Stomach (tissue), 4 donors: Measurements from ENCODE around the gene CCSAP.

Experiments used
- EP300 ChIP-seq: sonication (generic); formaldehyde crosslinking; IDR thresholded peaks from one replicate; pipeline ENCODE4 v1.6.1; 2017; ENCODE audit warnings: antibody characterized with exemption
- POLR2A ChIP-seq, 4 donors: fragments of 450-650 bp; IDR thresholded peaks; one replicate each; pipeline ENCODE4 v1.6.1; 2016; ENCODE audit warnings: antibody characterized with exemption in 4 of 4, control low read depth in 2 of 4, mild to moderate bottlenecking in 1 of 4, moderate library complexity in 1 of 4
- POLR2AphosphoS5 ChIP-seq, 3 donors: sonication (generic); formaldehyde crosslinking; IDR thresholded peaks; one replicate each; pipeline ENCODE4 v1.6.1; 2016; ENCODE audit warnings: antibody characterized with exemption in 3 of 3
- TF ChIP-seq, protein P1 (sequence below), 7 experiments: fragments of 450-650 bp in 4 of 7; fragments of 200-600 bp in 3 of 7; sonication (generic) in 3 of 7; IDR thresholded peaks; one replicate each; pipeline ENCODE4 v1.5.1; 2016 to 2019; ENCODE audit warnings: antibody characterized with exemption in 7 of 7, control low read depth in 2 of 7, mild to moderate bottlenecking in 1 of 7

DNA sequence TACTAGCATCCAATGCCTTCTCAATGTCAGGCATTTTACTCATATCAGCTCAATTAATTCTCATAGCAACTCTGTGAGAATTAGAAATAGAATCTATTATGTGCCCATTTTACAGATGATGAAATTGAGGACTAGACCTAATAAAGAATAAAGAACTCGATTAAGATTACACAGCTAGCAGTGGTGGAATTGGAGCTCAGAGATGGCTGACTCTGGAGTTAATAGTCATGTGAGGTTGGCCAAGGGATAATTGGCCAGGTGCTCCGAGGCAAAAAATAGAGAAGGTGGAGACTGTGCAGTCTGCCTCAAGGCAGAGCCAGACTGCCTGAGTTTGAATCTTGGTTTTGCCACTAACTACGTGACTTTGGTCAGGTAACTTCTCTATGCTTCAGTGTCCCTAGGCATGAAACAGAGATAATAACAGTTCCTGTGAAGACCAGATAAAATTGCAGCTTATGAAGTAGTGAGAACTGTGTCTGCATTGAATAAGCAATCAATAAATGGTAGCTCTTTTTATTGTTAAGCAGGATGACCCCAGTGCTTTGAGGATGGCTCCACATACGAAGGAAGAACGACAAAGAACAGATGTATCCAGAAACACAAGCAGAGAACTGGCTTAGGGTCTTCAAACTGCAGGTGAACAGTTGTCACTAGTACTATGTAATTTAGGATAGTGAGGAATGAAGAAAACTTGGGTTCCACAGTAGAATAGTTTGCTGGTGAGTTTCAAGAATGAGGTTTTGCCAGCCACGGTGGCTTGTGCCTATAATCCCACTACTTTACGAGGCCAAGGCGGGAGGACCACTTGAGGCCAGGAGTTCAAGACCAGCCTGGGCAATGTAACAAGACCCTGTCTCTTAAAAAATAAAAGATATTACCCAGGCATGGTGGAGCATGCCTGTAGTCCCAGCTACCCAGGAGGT, 6.9 kb upstream of the CCSAP start:
- TF ChIP-seq, protein P1, sequence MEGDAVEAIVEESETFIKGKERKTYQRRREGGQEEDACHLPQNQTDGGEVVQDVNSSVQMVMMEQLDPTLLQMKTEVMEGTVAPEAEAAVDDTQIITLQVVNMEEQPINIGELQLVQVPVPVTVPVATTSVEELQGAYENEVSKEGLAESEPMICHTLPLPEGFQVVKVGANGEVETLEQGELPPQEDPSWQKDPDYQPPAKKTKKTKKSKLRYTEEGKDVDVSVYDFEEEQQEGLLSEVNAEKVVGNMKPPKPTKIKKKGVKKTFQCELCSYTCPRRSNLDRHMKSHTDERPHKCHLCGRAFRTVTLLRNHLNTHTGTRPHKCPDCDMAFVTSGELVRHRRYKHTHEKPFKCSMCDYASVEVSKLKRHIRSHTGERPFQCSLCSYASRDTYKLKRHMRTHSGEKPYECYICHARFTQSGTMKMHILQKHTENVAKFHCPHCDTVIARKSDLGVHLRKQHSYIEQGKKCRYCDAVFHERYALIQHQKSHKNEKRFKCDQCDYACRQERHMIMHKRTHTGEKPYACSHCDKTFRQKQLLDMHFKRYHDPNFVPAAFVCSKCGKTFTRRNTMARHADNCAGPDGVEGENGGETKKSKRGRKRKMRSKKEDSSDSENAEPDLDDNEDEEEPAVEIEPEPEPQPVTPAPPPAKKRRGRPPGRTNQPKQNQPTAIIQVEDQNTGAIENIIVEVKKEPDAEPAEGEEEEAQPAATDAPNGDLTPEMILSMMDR (IDR thresholded peaks at IDR 0.05): no peak
- no peak for TF ChIP-seq POLR2A (IDR thresholded peaks at IDR 0.05)
- no peak for TF ChIP-seq EP300
- no peak for TF ChIP-seq POLR2AphosphoS5 (IDR thresholded peaks at IDR 0.05)
